AG20443 (cell line): Measurements from ENCODE around the gene USP9X.
A peak's percentile ranks its signal among the peaks of the same experiment; 100 is the strongest.
"Not testable (repeated sequence)": the region's sequence is repeated elsewhere in the genome, so short reads cannot be mapped to it uniquely, and the experiment has no call there.

Source experiments
- DNase-seq: peaks from one replicate; pipeline ENCODE4 v3.0.0; 2012; ENCODE audit warnings: low spot score, mixed read lengths

USP9X gene

GRCh38 chrX:41084893-41085511 is at the start of gene USP9X:
TSS of gene USP9X (plus strand) at chrX:41085445. CDS start at chrX:41123629, 38,184 bp downstream.
- peak; percentile 82 for DNase-seq

- no peak for DNase-seq
Observed at GRCh38 chrX:41035582-41035981, 49.7 kb upstream of the USP9X start.

- no peak for DNase-seq
Observed at GRCh38 chrX:41036668-41037326, 48.4 kb upstream of the USP9X start.

GRCh38 chrX:41043196-41043595 is 42.0 kb upstream of the USP9X start:
- no peak for DNase-seq

GRCh38 chrX:41043674-41044345 is 41.4 kb upstream of the USP9X start:
- peak; percentile 23 for DNase-seq

- DNase-seq = peak; percentile 31
Observed at GRCh38 chrX:41045960-41046567, 39.2 kb upstream of the USP9X start.

- DNase-seq = no peak
Observed at GRCh38 chrX:41047878-41048534, 37.2 kb upstream of the USP9X start.

- no peak for DNase-seq
Observed at GRCh38 chrX:41050359-41050758, 34.9 kb upstream of the USP9X start.

- no peak for DNase-seq
Observed at GRCh38 chrX:41051288-41051687, 34.0 kb upstream of the USP9X start.

GRCh38 chrX:41055740-41056139 is 29.5 kb upstream of the USP9X start:
- DNase-seq = no peak

GRCh38 chrX:41063276-41063675 is 22.0 kb upstream of the USP9X start:
- not testable (repeated sequence) for DNase-seq

- DNase-seq = peak; percentile 4
Observed at GRCh38 chrX:41064018-41064417, 21.2 kb upstream of the USP9X start.

- DNase-seq = no peak
Observed at GRCh38 chrX:41066391-41066790, 18.9 kb upstream of the USP9X start.

- DNase-seq = no peak
Observed at GRCh38 chrX:41066969-41067368, 18.3 kb upstream of the USP9X start.

GRCh38 chrX:41067721-41068120 is 17.5 kb upstream of the USP9X start:
- no peak for DNase-seq

- no peak for DNase-seq
Observed at GRCh38 chrX:41076742-41077141, 8.5 kb upstream of the USP9X start.

- no peak for DNase-seq
Observed at GRCh38 chrX:41081821-41082220, 3.4 kb upstream of the USP9X start.

- DNase-seq = no peak
Observed at GRCh38 chrX:41082783-41083182, 2.5 kb upstream of the USP9X start.

- peak; percentile 85 for DNase-seq
Observed at GRCh38 chrX:41084044-41084892, 977 bp upstream of the USP9X start.

- peak; percentile 55 for DNase-seq
Observed at GRCh38 chrX:41085512-41085877, 250 bp downstream of the USP9X start.

- peak; percentile 40 for DNase-seq
Observed at GRCh38 chrX:41085878-41086626, 807 bp downstream of the USP9X start.
